HCT116 (cell line): ENCODE results near the gene DLG2. TPM values are rescaled to one million over a fixed set of nuclear protein-coding genes. Genes with fewer than 3 reads are reported as not detected.

Experiments used
- ATAC-seq: fragments of 200-7000 bp; cut with Tn5 transposase; 2 replicates; pipeline ENCODE4 v1.9.1; 2020; ENCODE audit warnings: mild to moderate bottlenecking, moderate library complexity
- BruUV-seq: library from RNA; stranded (reverse); fragments of 400-500 nt; replicated peaks from 2 replicates; lab custom pipeline; 2021; lab: Mats Ljungman, UMichigan
- CTCF ChIA-PET: fragments of 300-600 bp; sonication (Branson Sonifier 250); formaldehyde crosslinking; loops from one replicate; lab custom pipeline; 2021; ENCODE audit warnings: antibody characterized with exemption; lab: Charles Lee
- POLR2A ChIA-PET: fragments of 300-600, 350-600 bp; sonication (Branson Sonifier 250); formaldehyde crosslinking; loops from one replicate; lab custom pipeline; 2021; ENCODE audit warnings: antibody characterized with exemption; lab: Charles Lee
- RAD21 ChIA-PET, 2 experiments: fragments of 300-600 bp; sonication (Branson Sonifier 250); formaldehyde crosslinking; loops; one replicate each; lab custom pipeline; 2023; ENCODE audit warnings: low total read pairs in 2 of 2; ENCODE audit not compliant: uncharacterized antibody in 2 of 2, unreplicated experiment in 2 of 2, low non-redundant PET in 1 of 2; lab: Charles Lee
- DNase-seq: peaks from one replicate; pipeline ENCODE4 v3.0.0-alpha.2; 2010; ENCODE audit warnings: low read depth, low spot score
- H2AFZ ChIP-seq: fragments of 200-600 bp; shearing (Covaris generic), sonication (generic); 2 replicates; pipeline ENCODE4 v1.6.1; 2017; ENCODE audit warnings: low read depth, mixed run types, mixed read lengths, antibody characterized with exemption, low read length; ENCODE audit not compliant: poor library complexity, severe bottlenecking
- H3K27ac ChIP-seq: 2 replicates; pipeline ENCODE4 v1.5.1; 2012; ENCODE audit warnings: low read depth, low read length
- H3K27me3 ChIP-seq: fragments of 200-600 bp; sonication (generic); 2 replicates; pipeline ENCODE4 v1.6.1; 2016; ENCODE audit warnings: mixed run types, low read length, mixed read lengths; ENCODE audit not compliant: insufficient read depth
- H3K36me3 ChIP-seq, 2 experiments: fragments of 200-500 bp in 1 of 2; fragments of 200-600 bp in 1 of 2; sonication (Bioruptor generic) in 1 of 2; sonication (generic) in 1 of 2; 2 replicates each; pipeline versions ENCODE4 v1.5.1 to v1.6.1; 2014 to 2016; ENCODE audit warnings: low read length in 2 of 2, inconsistent platforms in 1 of 2, mixed read lengths in 1 of 2, mixed run types in 1 of 2; ENCODE audit not compliant: insufficient read depth in 2 of 2, control insufficient read depth in 1 of 2
- H3K4me1 ChIP-seq, 2 experiments: fragments of 200-600 bp in 1 of 2; sonication (generic) in 1 of 2; 2 replicates each; pipeline versions ENCODE4 v1.5.1 to v1.6.1; 2012 to 2017; ENCODE audit warnings: low read length in 2 of 2, inconsistent platforms in 1 of 2, mild to moderate bottlenecking in 1 of 2, mixed read lengths in 1 of 2, mixed run types in 1 of 2, moderate library complexity in 1 of 2; ENCODE audit not compliant: insufficient read depth in 2 of 2, control insufficient read depth in 1 of 2
- H3K4me2 ChIP-seq: fragments of 200-600 bp; sonication (generic); 2 replicates; pipeline ENCODE4 v1.6.1; 2017; ENCODE audit warnings: mixed run types, low read length, mixed read lengths
- H3K4me3 ChIP-seq, 2 experiments: fragments of 200-600 bp in 1 of 2; sonication (generic) in 1 of 2; replicated peaks in 1 of 2; 2 replicates each; pipeline ENCODE4 v1.5.1; 2011 to 2016; ENCODE audit warnings: low read length in 2 of 2, control low read depth in 1 of 2, low read depth in 1 of 2, mild to moderate bottlenecking in 1 of 2, mixed read lengths in 1 of 2, mixed run types in 1 of 2
- H3K79me2 ChIP-seq: fragments of 200-600 bp; sonication (generic); 2 replicates; pipeline ENCODE4 v1.6.1; 2017; ENCODE audit warnings: mild to moderate bottlenecking, mixed run types, low read length, moderate library complexity, mixed read lengths; ENCODE audit not compliant: insufficient read depth
- H3K9ac ChIP-seq: fragments of 200-600 bp; sonication (generic); 2 replicates; pipeline ENCODE4 v1.6.1; 2016; ENCODE audit warnings: low read length, mixed read lengths
- H3K9me2 ChIP-seq: fragments of 200-600 bp; sonication (generic), shearing (Covaris generic); 2 replicates; pipeline ENCODE4 v1.6.1; 2017; ENCODE audit warnings: mixed run types, mild to moderate bottlenecking, moderate library complexity; ENCODE audit not compliant: insufficient read depth
- H3K9me3 ChIP-seq, 2 experiments: fragments of 200-500 bp in 1 of 2; fragments of 200-600 bp in 1 of 2; sonication (Bioruptor generic) in 1 of 2; sonication (generic) in 1 of 2; 2 replicates each; pipeline ENCODE4 v1.6.1; 2014 to 2017; ENCODE audit warnings: low read length in 2 of 2, mixed read lengths in 2 of 2, inconsistent platforms in 1 of 2, low read depth in 1 of 2, mild to moderate bottlenecking in 1 of 2, mixed run types in 1 of 2, moderate library complexity in 1 of 2; ENCODE audit not compliant: control insufficient read depth in 1 of 2, insufficient read depth in 1 of 2
- H4K20me1 ChIP-seq: fragments of 200-600 bp; sonication (generic), shearing (Covaris generic); 2 replicates; pipeline ENCODE4 v1.6.1; 2017; ENCODE audit warnings: mixed run types, mild to moderate bottlenecking, moderate library complexity; ENCODE audit not compliant: insufficient read depth
- CBX3 ChIP-seq: IDR thresholded peaks from 2 replicates; pipeline ENCODE4 v1.6.1; 2012; ENCODE audit warnings: low read depth
- EGR1 ChIP-seq: IDR thresholded peaks from 2 replicates; pipeline ENCODE4 v1.6.1; 2012; ENCODE audit warnings: low read depth
- ELF1 ChIP-seq: IDR thresholded peaks from 2 replicates; pipeline ENCODE4 v1.6.1; 2012; ENCODE audit warnings: low read depth, borderline replicate concordance
- EZH2 ChIP-seq: fragments of 200-600 bp; sonication (generic); IDR thresholded peaks from 2 replicates; pipeline ENCODE4 v1.6.1; 2017; ENCODE audit warnings: antibody characterized with exemption, mixed run types
- FOSL1 ChIP-seq: IDR thresholded peaks from 2 replicates; pipeline ENCODE4 v1.6.1; 2012; ENCODE audit warnings: low read depth
- POLR2A ChIP-seq: IDR thresholded peaks from 2 replicates; pipeline ENCODE4 v1.7.0; 2011; ENCODE audit warnings: borderline replicate concordance; ENCODE audit not compliant: insufficient read depth, insufficient read length; ENCODE audit errors: extremely low read depth
- RAD21 ChIP-seq: IDR thresholded peaks from 2 replicates; pipeline ENCODE4 v1.6.1; 2012; ENCODE audit warnings: low read depth, mild to moderate bottlenecking
- SIN3A ChIP-seq: IDR thresholded peaks from 2 replicates; pipeline ENCODE4 v1.6.1; 2012; ENCODE audit warnings: low read depth
- YY1 ChIP-seq: IDR thresholded peaks from 2 replicates; pipeline ENCODE4 v1.6.1; 2011; ENCODE audit warnings: low read length, low read depth, moderate library complexity, mild to moderate bottlenecking; ENCODE audit not compliant: insufficient replicate concordance; ENCODE audit errors: extremely low read depth
- ZFX ChIP-seq: fragments of 450-650 bp; IDR thresholded peaks from 2 replicates; pipeline ENCODE4 v1.6.1; 2017
- ZNF274 ChIP-seq: fragments of 200-500 bp; sonication (Bioruptor generic); IDR thresholded peaks from 2 replicates; pipeline ENCODE4 v1.6.1; 2014; ENCODE audit warnings: mild to moderate bottlenecking, low read depth, low read length, inconsistent platforms
- intact Hi-C: fragments of 100-400 bp; cut with micrococcal nuclease; formaldehyde crosslinking; loops from 2 replicates; pipeline ENCODE4 v1.10.0; 2022
- total RNA-seq: library from RNA; stranded (reverse); gene quantifications from one replicate; pipeline ENCODE4 v1.2.1, GENCODE V29; 2021; ENCODE audit not compliant: unreplicated experiment
- TF ChIP-seq, protein P1 (sequence below): IDR thresholded peaks from 2 replicates; pipeline ENCODE4 v1.6.1; 2012; ENCODE audit warnings: low read depth
- TF ChIP-seq, protein P2 (sequence below), 3 experiments: fragments of 200-600 bp in 1 of 3; sonication (generic) in 1 of 3; IDR thresholded peaks in 2 of 3; conservative IDR thresholded peaks in 1 of 3; 2 replicates each; pipeline ENCODE4 v1.5.1; 2012 to 2017; ENCODE audit warnings: low read depth in 2 of 3, low read length in 2 of 3, antibody characterized with exemption in 1 of 3, borderline replicate concordance in 1 of 3, control low read depth in 1 of 3, mild to moderate bottlenecking in 1 of 3, mixed read lengths in 1 of 3, mixed run types in 1 of 3, moderate library complexity in 1 of 3; ENCODE audit not compliant: insufficient read depth in 1 of 3

Gene DLG2
- total RNA-seq, 1 experiment from 2014 or later: 2.4 TPM

DNA sequence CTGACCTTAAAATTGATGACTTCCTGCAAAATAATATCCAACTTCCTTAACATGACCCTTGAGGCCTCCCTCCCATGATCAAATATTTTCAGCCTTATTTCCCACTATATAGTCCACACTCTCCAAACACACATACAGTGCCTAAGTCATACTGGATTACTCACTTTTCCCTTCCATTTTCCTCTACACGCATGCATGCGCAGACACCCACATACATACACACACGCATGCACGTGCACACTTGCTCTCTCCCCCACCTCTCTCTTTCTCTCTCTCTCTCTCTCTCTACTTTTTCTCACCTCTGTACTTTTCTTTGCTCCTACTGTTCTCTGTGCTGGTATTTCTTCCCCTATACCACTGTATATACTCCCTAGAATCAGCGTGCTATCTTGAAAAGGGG is 28.1 kb downstream of the DLG2 start:
- BruUV-seq: no TSS peak
- Histone ChIP-seq H3K27me3 (no peaks in the 10 kb centered on the region), H2AFZ (no peak overlapping the region), H3K36me3 (no peaks in the 10 kb centered on the region), H3K9me2 (no peaks in the 10 kb centered on the region), H3K27ac (no peak overlapping the region), H4K20me1 (no peaks in the 10 kb centered on the region), H3K4me1 (no peaks in the 10 kb centered on the region), H3K4me3 (no peak overlapping the region), H3K4me2 (no peak overlapping the region), H3K9ac (no peak overlapping the region), H3K9me3 (no peaks in the 10 kb centered on the region), H3K79me2 (no peaks in the 10 kb centered on the region)
- RAD21 ChIA-PET: no interaction called here
- CTCF ChIA-PET: no interaction called here
- TF ChIP-seq YY1: no peak
- no peak for TF ChIP-seq EZH2
- TF ChIP-seq, protein P1, sequence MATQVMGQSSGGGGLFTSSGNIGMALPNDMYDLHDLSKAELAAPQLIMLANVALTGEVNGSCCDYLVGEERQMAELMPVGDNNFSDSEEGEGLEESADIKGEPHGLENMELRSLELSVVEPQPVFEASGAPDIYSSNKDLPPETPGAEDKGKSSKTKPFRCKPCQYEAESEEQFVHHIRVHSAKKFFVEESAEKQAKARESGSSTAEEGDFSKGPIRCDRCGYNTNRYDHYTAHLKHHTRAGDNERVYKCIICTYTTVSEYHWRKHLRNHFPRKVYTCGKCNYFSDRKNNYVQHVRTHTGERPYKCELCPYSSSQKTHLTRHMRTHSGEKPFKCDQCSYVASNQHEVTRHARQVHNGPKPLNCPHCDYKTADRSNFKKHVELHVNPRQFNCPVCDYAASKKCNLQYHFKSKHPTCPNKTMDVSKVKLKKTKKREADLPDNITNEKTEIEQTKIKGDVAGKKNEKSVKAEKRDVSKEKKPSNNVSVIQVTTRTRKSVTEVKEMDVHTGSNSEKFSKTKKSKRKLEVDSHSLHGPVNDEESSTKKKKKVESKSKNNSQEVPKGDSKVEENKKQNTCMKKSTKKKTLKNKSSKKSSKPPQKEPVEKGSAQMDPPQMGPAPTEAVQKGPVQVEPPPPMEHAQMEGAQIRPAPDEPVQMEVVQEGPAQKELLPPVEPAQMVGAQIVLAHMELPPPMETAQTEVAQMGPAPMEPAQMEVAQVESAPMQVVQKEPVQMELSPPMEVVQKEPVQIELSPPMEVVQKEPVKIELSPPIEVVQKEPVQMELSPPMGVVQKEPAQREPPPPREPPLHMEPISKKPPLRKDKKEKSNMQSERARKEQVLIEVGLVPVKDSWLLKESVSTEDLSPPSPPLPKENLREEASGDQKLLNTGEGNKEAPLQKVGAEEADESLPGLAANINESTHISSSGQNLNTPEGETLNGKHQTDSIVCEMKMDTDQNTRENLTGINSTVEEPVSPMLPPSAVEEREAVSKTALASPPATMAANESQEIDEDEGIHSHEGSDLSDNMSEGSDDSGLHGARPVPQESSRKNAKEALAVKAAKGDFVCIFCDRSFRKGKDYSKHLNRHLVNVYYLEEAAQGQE: no peak
- TF ChIP-seq RAD21: no peak
- no peak for TF ChIP-seq SIN3A
- no peak for TF ChIP-seq EGR1
- TF ChIP-seq ZFX: no peak
- TF ChIP-seq ZNF274: no peak
- no peak for TF ChIP-seq FOSL1
- TF ChIP-seq, protein P2, sequence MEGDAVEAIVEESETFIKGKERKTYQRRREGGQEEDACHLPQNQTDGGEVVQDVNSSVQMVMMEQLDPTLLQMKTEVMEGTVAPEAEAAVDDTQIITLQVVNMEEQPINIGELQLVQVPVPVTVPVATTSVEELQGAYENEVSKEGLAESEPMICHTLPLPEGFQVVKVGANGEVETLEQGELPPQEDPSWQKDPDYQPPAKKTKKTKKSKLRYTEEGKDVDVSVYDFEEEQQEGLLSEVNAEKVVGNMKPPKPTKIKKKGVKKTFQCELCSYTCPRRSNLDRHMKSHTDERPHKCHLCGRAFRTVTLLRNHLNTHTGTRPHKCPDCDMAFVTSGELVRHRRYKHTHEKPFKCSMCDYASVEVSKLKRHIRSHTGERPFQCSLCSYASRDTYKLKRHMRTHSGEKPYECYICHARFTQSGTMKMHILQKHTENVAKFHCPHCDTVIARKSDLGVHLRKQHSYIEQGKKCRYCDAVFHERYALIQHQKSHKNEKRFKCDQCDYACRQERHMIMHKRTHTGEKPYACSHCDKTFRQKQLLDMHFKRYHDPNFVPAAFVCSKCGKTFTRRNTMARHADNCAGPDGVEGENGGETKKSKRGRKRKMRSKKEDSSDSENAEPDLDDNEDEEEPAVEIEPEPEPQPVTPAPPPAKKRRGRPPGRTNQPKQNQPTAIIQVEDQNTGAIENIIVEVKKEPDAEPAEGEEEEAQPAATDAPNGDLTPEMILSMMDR (IDR thresholded peaks at IDR 0.05 in 2 of 3, conservative IDR thresholded peaks at IDR 0.05 in 1 of 3; ENCODE audit: borderline replicate concordance in 1 of 3, insufficient read depth in 1 of 3, low read depth in 2 of 3, low read length in 2 of 3): no peak
- TF ChIP-seq POLR2A: no peak
- no peak for TF ChIP-seq ELF1
- no peak for TF ChIP-seq CBX3
- no peak for ATAC-seq
- POLR2A ChIA-PET: no interaction called here
- intact Hi-C loops: loop anchor here (5.0 to 10.0 kb wide), 5 partner anchors 228 to 973 kb away; no protein-coding TSS in a partner anchor
- DNase-seq: no peak
